Right hindlimb (tissue), 1 donor: ENCODE measurements around the gene LHPP.

Experiments used
- DNase-seq: peaks from one replicate; pipeline ENCODE4 v3.0.0-alpha.2; 2018

The LHPP gene

GRCh38 chr10:124473070-124473469 lies 11.4 kb downstream of the LHPP start:
- no peak for DNase-seq

- DNase-seq = no peak
These were observed 13.0 kb downstream of the LHPP start for GRCh38 chr10:124474514-124475070.

DNA sequence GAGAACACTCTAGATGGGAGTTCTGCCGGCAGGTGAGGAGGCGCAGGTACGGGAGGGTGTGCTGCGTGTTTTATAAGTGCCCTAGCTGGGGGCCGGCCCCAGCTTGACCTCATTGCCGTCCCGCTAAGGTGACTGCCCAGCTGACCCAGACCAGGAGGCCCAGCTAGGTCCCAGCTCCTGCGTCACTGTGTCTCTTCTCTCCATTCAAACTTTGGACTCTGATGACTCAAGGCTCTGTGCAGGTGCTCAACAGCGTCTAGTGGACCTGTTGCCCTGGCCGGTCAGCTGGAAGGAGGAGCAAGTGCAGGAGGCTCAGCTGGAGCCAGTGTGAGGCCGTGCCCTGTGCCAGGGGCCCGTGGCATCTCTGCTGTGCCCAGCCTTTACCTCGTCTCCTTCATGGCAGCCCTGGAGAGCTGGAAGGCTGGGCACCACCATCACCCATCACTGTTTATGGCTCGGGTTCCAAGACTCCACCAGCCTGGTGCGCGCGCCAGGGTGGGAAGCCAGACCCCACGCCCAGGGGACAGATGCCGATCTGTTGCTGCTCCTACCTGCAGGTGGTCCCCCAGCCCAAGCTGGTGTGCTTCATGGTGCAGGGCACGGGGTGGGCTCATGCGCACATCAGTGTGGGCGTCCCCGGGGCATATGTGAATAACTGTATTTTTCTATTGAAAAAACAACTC lies 14.6 kb downstream of the LHPP start:
- DNase-seq = no peak

- no peak for DNase-seq
These were observed 16.2 kb downstream of the LHPP start for GRCh38 chr10:124477614-124478363.

DNA sequence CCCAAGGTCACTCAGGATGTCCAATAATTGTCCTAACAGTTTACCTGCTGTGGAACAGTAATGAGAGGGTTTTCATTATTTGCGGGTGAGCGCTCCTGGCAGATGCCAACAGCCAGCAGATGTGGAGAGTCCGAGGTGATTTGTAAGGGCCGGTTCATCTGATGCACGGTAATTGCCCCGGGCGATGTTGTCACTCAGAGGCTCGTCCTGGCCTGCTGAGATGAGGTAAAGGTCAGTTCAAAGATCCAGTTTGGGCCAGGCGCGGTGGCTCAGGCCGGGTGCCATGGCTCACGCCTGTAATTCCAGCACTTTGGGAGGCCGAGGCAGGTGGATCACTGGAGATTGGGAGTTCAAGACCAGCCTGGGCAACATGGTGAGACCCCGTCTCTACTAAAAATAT lies 16.9 kb downstream of the LHPP start:
- DNase-seq = no peak

DNA sequence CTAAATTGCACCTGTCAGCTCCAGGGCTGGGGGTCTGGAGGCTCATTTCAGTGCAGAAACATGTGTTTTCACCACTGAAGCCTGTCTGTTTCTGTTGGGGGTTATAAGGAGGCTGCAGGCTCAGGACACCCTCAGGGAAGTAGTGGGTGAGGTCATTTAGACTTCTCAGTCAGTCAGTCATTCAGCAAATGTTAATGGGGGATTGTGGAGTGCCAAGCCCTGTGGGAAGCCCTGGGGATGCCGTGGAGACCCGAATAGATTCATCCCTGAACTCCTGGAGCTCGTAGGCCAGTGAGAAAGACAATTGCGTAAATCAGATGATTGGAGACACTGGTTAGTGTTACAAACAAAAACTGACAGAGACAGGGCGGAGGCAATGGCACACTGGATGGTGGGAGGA lies 19.2 kb downstream of the LHPP start:
- DNase-seq = no peak

- no peak for DNase-seq
These were observed 20.1 kb downstream of the LHPP start for GRCh38 chr10:124481717-124482116.

DNA sequence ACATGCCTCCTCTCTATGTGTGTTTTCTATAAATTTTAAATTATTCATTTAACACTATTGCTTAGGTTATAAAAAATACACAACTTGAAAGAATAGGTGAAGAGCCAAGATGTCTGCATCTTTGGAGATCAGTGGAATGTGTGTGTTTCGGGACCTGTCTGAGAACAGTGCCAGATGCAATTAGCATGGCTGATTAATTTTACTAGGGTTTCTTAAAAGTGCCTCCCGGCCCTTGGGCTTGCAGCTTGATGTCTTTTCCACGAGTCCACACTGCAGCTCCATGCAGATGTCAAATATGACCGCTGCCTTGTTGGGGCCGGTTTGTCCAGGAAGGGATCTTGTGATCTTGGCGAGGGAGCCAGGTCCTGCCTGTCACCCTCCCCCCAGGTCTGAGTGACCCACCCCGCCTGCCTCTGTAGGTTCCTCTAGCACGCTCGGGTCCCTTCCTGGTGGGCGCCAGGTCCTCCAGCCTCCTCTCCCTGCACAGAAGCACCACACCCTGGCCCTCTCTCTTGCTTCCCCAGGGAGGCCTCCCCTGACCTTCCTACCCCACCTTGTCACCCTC lies 20.7 kb downstream of the LHPP start:
- no peak for DNase-seq

DNA sequence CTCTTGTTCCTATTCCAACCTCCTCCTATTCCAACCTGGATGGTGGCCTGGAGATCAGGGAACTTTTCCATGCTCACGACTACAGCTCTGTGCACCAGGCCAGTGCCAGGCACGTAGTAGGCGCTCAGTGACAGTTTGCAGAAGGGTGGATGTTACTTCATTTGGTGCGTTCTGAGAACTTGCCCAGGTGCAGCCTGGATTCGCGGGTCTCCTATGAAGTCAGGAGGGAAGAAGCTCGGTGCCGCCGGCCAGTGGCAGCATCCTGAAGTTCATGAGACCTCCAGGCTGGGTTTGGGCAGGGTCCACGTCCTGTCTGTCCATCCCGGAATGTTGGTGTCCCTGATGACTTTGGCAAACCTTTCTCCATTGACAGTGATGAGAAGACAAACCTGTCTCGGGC lies 21.3 kb downstream of the LHPP start:
- no peak for DNase-seq

GRCh38 chr10:124484031-124484430 lies 22.4 kb downstream of the LHPP start:
- no peak for DNase-seq

DNA sequence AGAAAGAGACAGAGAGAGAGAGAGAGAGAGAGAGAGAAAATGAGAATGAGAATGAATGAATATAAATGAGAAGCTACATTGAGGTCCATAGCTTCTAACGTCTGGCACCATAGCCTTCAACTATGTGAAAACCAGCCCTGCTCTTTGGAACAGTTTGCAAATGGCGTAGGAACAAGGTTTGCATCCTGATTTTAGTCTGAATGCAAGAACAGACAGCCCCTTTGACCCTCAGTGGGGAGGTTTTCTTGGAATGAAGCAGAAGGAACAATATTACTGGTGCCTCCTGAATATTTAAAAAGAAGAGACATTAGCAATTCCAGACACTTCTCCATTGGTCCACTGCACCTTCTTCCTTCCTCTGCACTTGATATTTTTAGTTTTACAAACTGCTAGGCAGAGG lies 23.0 kb downstream of the LHPP start:
- DNase-seq = no peak

DNA sequence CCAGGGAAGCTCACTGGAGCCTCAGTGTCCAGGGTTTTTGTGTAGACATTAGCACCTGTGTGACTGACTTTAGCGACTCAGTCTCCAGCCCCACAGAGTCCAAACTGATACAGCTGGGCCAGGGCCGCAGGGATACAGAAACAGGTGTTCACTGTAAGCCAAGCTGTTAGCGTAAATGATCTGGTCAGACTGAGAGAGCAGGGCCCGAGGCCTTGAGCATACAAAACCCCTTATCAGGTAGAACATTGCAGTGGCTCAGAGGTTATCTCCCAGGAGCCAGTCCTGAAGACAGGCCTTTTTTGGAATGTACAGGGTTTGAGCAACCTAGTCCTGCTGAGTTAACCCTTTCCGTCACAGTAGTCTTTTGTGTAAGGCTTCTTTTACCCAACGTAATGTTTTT lies 25.0 kb downstream of the LHPP start:
- DNase-seq = no peak

- DNase-seq = no peak
These were observed 29.5 kb downstream of the LHPP start for GRCh38 chr10:124491105-124491504.

DNA sequence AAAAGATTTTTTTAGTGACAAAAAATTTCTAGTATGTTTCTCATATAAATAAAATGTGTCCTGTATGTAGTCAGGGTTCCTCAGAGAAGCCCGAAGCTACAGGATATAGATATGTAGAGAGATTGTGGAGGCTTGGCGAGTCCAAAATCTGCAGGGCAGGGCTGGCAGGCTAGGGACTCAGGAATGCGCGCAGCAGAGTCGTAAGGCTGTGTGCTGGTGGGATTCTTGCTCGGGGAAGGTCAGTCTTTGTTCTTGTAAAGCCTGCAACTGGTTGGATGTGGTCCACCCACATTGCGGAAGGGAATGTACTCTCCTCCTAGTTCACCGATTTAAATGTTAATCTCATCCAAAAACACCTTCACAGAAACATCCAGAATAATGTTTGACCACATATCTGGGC lies 30.6 kb downstream of the LHPP start:
- DNase-seq = no peak

DNA sequence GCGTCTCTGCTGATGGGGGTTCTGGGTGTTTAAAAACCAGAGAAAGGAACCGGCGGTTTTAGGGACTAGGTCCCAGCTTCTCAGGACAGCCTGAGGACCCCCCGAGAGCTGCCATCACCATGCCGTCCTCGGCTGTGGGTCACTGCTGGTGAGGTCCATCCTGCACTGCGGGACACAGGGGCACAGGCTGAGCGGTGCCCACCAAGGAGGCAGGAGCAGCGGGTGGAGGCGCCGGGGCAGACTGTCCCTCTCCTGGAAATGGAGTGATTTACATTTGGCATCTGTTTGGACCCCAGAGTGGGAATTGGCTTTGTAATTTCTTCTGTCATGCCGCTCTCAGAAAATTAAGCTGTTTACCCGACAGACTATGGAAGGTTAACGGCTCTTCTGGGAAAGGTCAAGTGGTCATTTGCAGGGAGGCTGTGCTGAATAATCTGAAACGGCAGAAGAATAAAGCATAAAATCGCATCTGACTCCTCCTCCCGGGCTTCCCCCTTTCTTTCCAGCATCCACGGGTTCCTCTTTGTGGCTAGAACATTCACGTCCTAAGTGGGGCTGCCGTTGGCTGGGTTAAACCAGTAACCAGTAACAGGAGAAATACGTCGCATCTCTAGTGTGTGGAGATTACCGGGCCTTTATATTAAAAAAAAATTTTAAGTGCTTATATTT lies 31.7 kb downstream of the LHPP start:
- DNase-seq = no peak

- DNase-seq = no peak
These were observed 32.6 kb downstream of the LHPP start for GRCh38 chr10:124494046-124494807.

GRCh38 chr10:124495162-124495561 lies 33.5 kb downstream of the LHPP start:
- DNase-seq = no peak

DNA sequence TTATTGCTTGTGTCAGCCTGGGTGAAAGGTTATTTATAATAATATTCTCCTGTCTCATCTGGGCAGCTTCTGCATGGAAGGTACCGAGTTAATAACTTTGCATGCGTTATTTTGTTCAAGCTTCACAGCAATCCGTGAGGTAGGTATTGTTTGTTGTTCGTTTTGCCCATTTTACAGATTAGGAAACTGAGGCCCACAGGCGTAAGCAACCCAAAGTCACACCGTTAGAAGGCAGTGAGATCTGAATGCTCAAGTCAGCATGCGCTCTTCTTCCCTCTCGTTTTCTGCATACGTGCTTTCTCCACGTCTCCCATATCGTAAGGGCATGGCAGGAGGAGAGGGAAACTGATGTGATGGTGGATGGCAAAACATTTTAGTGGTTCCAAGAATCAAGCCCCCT lies 34.1 kb downstream of the LHPP start:
- no peak for DNase-seq

DNA sequence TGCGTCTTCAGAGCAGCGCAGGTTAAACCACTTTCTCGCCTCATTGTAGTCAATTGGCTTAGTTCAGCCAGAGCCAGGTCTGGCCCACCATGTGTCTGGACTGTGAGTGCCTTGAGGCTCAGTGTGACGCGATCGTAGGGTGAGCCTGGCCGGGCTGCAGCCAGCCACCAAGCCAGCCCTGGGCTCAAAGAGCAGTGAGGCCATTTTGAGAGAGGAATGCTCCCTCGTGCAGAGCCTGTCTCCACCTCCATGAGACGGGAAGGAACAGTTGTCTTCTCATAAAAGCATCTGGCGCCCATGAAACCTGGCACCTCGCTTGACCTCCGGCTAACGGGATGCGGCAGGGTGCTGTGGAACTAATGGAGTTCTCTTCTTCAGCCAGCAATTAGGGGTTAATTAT lies 34.5 kb downstream of the LHPP start:
- no peak for DNase-seq

DNA sequence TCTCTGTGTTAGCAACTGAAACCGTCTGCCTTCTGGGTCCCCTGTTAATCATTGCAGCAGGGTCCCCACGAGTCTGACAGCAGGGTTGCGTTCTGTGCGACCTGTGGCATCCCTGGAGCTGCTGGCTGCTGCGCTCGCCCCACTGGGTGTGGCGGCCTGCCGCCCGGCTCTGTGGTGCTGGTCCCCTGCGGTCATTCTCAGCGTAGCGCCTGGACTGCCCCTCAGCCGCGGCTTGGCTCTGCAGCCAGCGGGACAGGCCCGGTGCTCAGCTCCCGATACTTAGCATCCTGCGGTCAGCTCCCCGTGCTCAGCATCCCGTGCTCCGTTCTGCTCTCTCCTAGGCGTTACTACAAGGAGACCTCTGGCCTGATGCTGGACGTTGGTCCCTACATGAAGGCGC lies 35.0 kb downstream of the LHPP start:
- no peak for DNase-seq

- no peak for DNase-seq
These were observed 35.7 kb downstream of the LHPP start for GRCh38 chr10:124497196-124497881.

DNA sequence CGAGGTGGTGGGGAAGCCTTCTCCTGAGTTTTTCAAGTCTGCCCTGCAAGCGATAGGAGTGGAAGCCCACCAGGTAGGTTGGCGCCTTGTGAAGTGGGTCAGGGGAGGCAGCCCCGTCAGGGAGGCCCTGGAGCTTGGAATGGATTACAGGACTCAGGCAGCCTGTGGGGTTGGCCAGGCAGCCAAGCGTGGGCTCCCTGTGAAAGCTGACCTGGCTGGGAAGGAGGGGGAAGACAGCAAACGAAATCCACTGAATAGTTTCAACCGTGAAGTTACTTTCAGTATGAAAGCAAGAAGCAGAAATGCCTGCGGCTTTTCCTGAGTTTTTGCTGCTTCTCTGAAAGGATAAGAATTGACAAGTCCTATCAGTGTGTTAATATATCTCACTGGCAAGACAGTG lies 36.4 kb downstream of the LHPP start:
- DNase-seq = no peak
